HCT116 (cell line): ENCODE data around the gene RGS18. TPM values are rescaled to one million over a fixed set of nuclear protein-coding genes. Genes with fewer than 3 reads are reported as not detected.

ENCODE experiments used
- ATAC-seq: fragments of 200-7000 bp; cut with Tn5 transposase; 2 replicates; pipeline ENCODE4 v1.9.1; 2020; ENCODE audit warnings: mild to moderate bottlenecking, moderate library complexity
- BruUV-seq: library from RNA; stranded (reverse); fragments of 400-500 nt; replicated peaks from 2 replicates; lab custom pipeline; 2021; lab: Mats Ljungman, UMichigan
- CTCF ChIA-PET: fragments of 300-600 bp; sonication (Branson Sonifier 250); formaldehyde crosslinking; loops from one replicate; lab custom pipeline; 2021; ENCODE audit warnings: antibody characterized with exemption; lab: Charles Lee
- POLR2A ChIA-PET: fragments of 300-600, 350-600 bp; sonication (Branson Sonifier 250); formaldehyde crosslinking; loops from one replicate; lab custom pipeline; 2021; ENCODE audit warnings: antibody characterized with exemption; lab: Charles Lee
- RAD21 ChIA-PET, 2 experiments: fragments of 300-600 bp; sonication (Branson Sonifier 250); formaldehyde crosslinking; loops; one replicate each; lab custom pipeline; 2023; ENCODE audit warnings: low total read pairs in 2 of 2; ENCODE audit not compliant: uncharacterized antibody in 2 of 2, unreplicated experiment in 2 of 2, low non-redundant PET in 1 of 2; lab: Charles Lee
- DNase-seq: peaks from one replicate; pipeline ENCODE4 v3.0.0-alpha.2; 2010; ENCODE audit warnings: low read depth, low spot score
- H2AFZ ChIP-seq: fragments of 200-600 bp; shearing (Covaris generic), sonication (generic); 2 replicates; pipeline ENCODE4 v1.6.1; 2017; ENCODE audit warnings: low read depth, mixed run types, mixed read lengths, antibody characterized with exemption, low read length; ENCODE audit not compliant: poor library complexity, severe bottlenecking
- H3K27ac ChIP-seq: 2 replicates; pipeline ENCODE4 v1.5.1; 2012; ENCODE audit warnings: low read depth, low read length
- H3K27me3 ChIP-seq: fragments of 200-600 bp; sonication (generic); 2 replicates; pipeline ENCODE4 v1.6.1; 2016; ENCODE audit warnings: mixed run types, low read length, mixed read lengths; ENCODE audit not compliant: insufficient read depth
- H3K36me3 ChIP-seq, 2 experiments: fragments of 200-500 bp in 1 of 2; fragments of 200-600 bp in 1 of 2; sonication (Bioruptor generic) in 1 of 2; sonication (generic) in 1 of 2; 2 replicates each; pipeline versions ENCODE4 v1.5.1 to v1.6.1; 2014 to 2016; ENCODE audit warnings: low read length in 2 of 2, inconsistent platforms in 1 of 2, mixed read lengths in 1 of 2, mixed run types in 1 of 2; ENCODE audit not compliant: insufficient read depth in 2 of 2, control insufficient read depth in 1 of 2
- H3K4me1 ChIP-seq, 2 experiments: fragments of 200-600 bp in 1 of 2; sonication (generic) in 1 of 2; 2 replicates each; pipeline versions ENCODE4 v1.5.1 to v1.6.1; 2012 to 2017; ENCODE audit warnings: low read length in 2 of 2, inconsistent platforms in 1 of 2, mild to moderate bottlenecking in 1 of 2, mixed read lengths in 1 of 2, mixed run types in 1 of 2, moderate library complexity in 1 of 2; ENCODE audit not compliant: insufficient read depth in 2 of 2, control insufficient read depth in 1 of 2
- H3K4me2 ChIP-seq: fragments of 200-600 bp; sonication (generic); 2 replicates; pipeline ENCODE4 v1.6.1; 2017; ENCODE audit warnings: mixed run types, low read length, mixed read lengths
- H3K4me3 ChIP-seq, 2 experiments: fragments of 200-600 bp in 1 of 2; sonication (generic) in 1 of 2; replicated peaks in 1 of 2; 2 replicates each; pipeline ENCODE4 v1.5.1; 2011 to 2016; ENCODE audit warnings: low read length in 2 of 2, control low read depth in 1 of 2, low read depth in 1 of 2, mild to moderate bottlenecking in 1 of 2, mixed read lengths in 1 of 2, mixed run types in 1 of 2
- H3K79me2 ChIP-seq: fragments of 200-600 bp; sonication (generic); 2 replicates; pipeline ENCODE4 v1.6.1; 2017; ENCODE audit warnings: mild to moderate bottlenecking, mixed run types, low read length, moderate library complexity, mixed read lengths; ENCODE audit not compliant: insufficient read depth
- H3K9ac ChIP-seq: fragments of 200-600 bp; sonication (generic); 2 replicates; pipeline ENCODE4 v1.6.1; 2016; ENCODE audit warnings: low read length, mixed read lengths
- H3K9me2 ChIP-seq: fragments of 200-600 bp; sonication (generic), shearing (Covaris generic); 2 replicates; pipeline ENCODE4 v1.6.1; 2017; ENCODE audit warnings: mixed run types, mild to moderate bottlenecking, moderate library complexity; ENCODE audit not compliant: insufficient read depth
- H3K9me3 ChIP-seq, 2 experiments: fragments of 200-500 bp in 1 of 2; fragments of 200-600 bp in 1 of 2; sonication (Bioruptor generic) in 1 of 2; sonication (generic) in 1 of 2; 2 replicates each; pipeline ENCODE4 v1.6.1; 2014 to 2017; ENCODE audit warnings: low read length in 2 of 2, mixed read lengths in 2 of 2, inconsistent platforms in 1 of 2, low read depth in 1 of 2, mild to moderate bottlenecking in 1 of 2, mixed run types in 1 of 2, moderate library complexity in 1 of 2; ENCODE audit not compliant: control insufficient read depth in 1 of 2, insufficient read depth in 1 of 2
- H4K20me1 ChIP-seq: fragments of 200-600 bp; sonication (generic), shearing (Covaris generic); 2 replicates; pipeline ENCODE4 v1.6.1; 2017; ENCODE audit warnings: mixed run types, mild to moderate bottlenecking, moderate library complexity; ENCODE audit not compliant: insufficient read depth
- CEBPB ChIP-seq: IDR thresholded peaks from 2 replicates; pipeline ENCODE4 v1.6.1; 2012; ENCODE audit warnings: low read depth
- EZH2 ChIP-seq: fragments of 200-600 bp; sonication (generic); IDR thresholded peaks from 2 replicates; pipeline ENCODE4 v1.6.1; 2017; ENCODE audit warnings: antibody characterized with exemption, mixed run types
- FOSL1 ChIP-seq: IDR thresholded peaks from 2 replicates; pipeline ENCODE4 v1.6.1; 2012; ENCODE audit warnings: low read depth
- SIN3A ChIP-seq: IDR thresholded peaks from 2 replicates; pipeline ENCODE4 v1.6.1; 2012; ENCODE audit warnings: low read depth
- SP1 ChIP-seq: IDR thresholded peaks from 2 replicates; pipeline ENCODE4 v1.6.1; 2012; ENCODE audit warnings: low read depth
- TCF7L2 ChIP-seq: IDR thresholded peaks from 2 replicates; pipeline ENCODE4 v1.7.0; 2011; ENCODE audit warnings: borderline replicate concordance, inconsistent platforms; ENCODE audit not compliant: insufficient read depth, insufficient read length; ENCODE audit errors: extremely low read depth
- intact Hi-C: fragments of 100-400 bp; cut with micrococcal nuclease; formaldehyde crosslinking; loops from 2 replicates; pipeline ENCODE4 v1.10.0; 2022
- total RNA-seq: library from RNA; stranded (reverse); gene quantifications from one replicate; pipeline ENCODE4 v1.2.1, GENCODE V29; 2021; ENCODE audit not compliant: unreplicated experiment
- TF ChIP-seq, protein P1 (sequence below): IDR thresholded peaks from 2 replicates; pipeline ENCODE4 v1.6.1; 2011; ENCODE audit warnings: mild to moderate bottlenecking, low read length, moderate library complexity; ENCODE audit not compliant: insufficient replicate concordance; ENCODE audit errors: extremely low read depth
- TF ChIP-seq, protein P2 (sequence below): IDR thresholded peaks from 2 replicates; pipeline ENCODE4 v1.6.1; 2012
- TF ChIP-seq, protein P3 (sequence below): IDR thresholded peaks from 2 replicates; pipeline ENCODE4 v1.6.1; 2012; ENCODE audit warnings: low read depth

Gene RGS18
- total RNA-seq, 1 experiment from 2014 or later = not detected

DNA sequence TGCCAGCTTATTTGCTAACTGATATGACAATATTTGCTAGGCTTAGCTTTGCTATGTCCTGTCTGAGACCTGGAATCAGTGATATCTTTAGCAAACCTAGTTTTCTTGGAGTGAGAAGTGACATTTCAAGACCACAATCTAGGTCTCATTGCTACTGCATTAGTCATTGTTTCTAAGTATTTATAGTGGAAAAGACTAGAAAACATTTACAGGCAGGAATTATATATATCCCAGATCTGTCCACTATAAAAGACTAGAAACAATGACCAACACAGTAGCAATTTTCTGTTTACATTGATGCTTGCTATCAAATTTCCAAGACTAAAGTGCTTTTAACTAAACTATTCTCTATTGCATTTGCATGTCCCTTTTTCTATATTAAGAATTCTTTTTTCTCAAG is 5.0 kb upstream of the RGS18 start:
- H3K9me2 ChIP-seq = no peaks in the 10 kb centered on the region
- no peaks in the 10 kb centered on the region for H3K4me1 ChIP-seq
- H3K27ac ChIP-seq = no peak overlapping the region
- H3K9me3 ChIP-seq = no peaks in the 10 kb centered on the region
- intact Hi-C loops = no loop called here
- no peak overlapping the region for H3K4me3 ChIP-seq
- ChIA-PET CTCF (no interaction called here), RAD21 (no interaction called here), POLR2A (no interaction called here)
- H3K79me2 ChIP-seq = no peaks in the 10 kb centered on the region
- no peaks in the 10 kb centered on the region for H3K36me3 ChIP-seq
- H2AFZ ChIP-seq = no peak overlapping the region
- H3K4me2 ChIP-seq = no peak overlapping the region
- BruUV-seq = no TSS peak
- DNase-seq (no peak), ATAC-seq (no peak)
- H4K20me1 ChIP-seq = no peaks in the 10 kb centered on the region
- TF ChIP-seq, protein P1, sequence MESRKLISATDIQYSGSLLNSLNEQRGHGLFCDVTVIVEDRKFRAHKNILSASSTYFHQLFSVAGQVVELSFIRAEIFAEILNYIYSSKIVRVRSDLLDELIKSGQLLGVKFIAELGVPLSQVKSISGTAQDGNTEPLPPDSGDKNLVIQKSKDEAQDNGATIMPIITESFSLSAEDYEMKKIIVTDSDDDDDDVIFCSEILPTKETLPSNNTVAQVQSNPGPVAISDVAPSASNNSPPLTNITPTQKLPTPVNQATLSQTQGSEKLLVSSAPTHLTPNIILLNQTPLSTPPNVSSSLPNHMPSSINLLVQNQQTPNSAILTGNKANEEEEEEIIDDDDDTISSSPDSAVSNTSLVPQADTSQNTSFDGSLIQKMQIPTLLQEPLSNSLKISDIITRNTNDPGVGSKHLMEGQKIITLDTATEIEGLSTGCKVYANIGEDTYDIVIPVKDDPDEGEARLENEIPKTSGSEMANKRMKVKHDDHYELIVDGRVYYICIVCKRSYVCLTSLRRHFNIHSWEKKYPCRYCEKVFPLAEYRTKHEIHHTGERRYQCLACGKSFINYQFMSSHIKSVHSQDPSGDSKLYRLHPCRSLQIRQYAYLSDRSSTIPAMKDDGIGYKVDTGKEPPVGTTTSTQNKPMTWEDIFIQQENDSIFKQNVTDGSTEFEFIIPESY = no peak
- TF ChIP-seq, protein P2, sequence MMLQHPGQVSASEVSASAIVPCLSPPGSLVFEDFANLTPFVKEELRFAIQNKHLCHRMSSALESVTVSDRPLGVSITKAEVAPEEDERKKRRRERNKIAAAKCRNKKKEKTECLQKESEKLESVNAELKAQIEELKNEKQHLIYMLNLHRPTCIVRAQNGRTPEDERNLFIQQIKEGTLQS = no peak
- no peak for TF ChIP-seq EZH2
- no peak for TF ChIP-seq TCF7L2
- no peaks in the 10 kb centered on the region for H3K27me3 ChIP-seq
- no peak overlapping the region for H3K9ac ChIP-seq

DNA sequence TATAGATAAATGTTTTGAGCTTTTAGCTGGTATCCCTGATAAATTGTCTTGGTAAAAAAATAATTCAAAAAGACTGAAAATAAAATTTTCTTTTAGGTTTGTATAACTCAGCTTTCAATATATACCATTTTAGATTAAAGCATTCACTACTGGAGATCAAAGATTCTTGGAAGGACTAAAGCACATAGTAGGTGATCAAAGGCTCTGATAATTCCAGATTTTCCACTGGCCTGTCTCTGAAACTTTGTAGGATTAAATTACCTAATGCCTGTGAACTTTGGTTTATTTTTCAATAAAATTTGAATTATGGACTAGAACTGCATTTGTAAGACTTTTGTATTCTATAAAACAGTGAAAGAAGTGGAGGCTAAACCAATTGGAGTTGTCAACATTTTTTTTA is 1.2 kb upstream of the RGS18 start:
- BruUV-seq = no TSS peak
- TF ChIP-seq SIN3A (no peak), SP1 (no peak), FOSL1 (no peak), CEBPB (no peak)
- TF ChIP-seq, protein P3, sequence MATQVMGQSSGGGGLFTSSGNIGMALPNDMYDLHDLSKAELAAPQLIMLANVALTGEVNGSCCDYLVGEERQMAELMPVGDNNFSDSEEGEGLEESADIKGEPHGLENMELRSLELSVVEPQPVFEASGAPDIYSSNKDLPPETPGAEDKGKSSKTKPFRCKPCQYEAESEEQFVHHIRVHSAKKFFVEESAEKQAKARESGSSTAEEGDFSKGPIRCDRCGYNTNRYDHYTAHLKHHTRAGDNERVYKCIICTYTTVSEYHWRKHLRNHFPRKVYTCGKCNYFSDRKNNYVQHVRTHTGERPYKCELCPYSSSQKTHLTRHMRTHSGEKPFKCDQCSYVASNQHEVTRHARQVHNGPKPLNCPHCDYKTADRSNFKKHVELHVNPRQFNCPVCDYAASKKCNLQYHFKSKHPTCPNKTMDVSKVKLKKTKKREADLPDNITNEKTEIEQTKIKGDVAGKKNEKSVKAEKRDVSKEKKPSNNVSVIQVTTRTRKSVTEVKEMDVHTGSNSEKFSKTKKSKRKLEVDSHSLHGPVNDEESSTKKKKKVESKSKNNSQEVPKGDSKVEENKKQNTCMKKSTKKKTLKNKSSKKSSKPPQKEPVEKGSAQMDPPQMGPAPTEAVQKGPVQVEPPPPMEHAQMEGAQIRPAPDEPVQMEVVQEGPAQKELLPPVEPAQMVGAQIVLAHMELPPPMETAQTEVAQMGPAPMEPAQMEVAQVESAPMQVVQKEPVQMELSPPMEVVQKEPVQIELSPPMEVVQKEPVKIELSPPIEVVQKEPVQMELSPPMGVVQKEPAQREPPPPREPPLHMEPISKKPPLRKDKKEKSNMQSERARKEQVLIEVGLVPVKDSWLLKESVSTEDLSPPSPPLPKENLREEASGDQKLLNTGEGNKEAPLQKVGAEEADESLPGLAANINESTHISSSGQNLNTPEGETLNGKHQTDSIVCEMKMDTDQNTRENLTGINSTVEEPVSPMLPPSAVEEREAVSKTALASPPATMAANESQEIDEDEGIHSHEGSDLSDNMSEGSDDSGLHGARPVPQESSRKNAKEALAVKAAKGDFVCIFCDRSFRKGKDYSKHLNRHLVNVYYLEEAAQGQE = no peak
- TF ChIP-seq, protein P1 = no peak

More for the DNA sequence above, 1.2 kb upstream of the RGS18 start:
- H3K9me2 ChIP-seq = no peaks in the 10 kb centered on the region
- no peaks in the 10 kb centered on the region for H3K4me1 ChIP-seq
- ChIA-PET POLR2A (no interaction called here), CTCF (no interaction called here), RAD21 (no interaction called here)
- no peak overlapping the region for H3K4me2 ChIP-seq
- DNase-seq (no peak), ATAC-seq (no peak)
- intact Hi-C loops = no loop called here
- no peaks in the 10 kb centered on the region for H3K79me2 ChIP-seq
- no peaks in the 10 kb centered on the region for H3K36me3 ChIP-seq
- H3K27ac ChIP-seq = no peak overlapping the region
- no peak overlapping the region for H2AFZ ChIP-seq
- H3K9ac ChIP-seq = no peak overlapping the region
- no peak overlapping the region for H3K4me3 ChIP-seq
- H4K20me1 ChIP-seq = no peaks in the 10 kb centered on the region
- no peaks in the 10 kb centered on the region for H3K9me3 ChIP-seq
- no peaks in the 10 kb centered on the region for H3K27me3 ChIP-seq
